ENCODE measurements around the gene VSIG10.

VSIG10 gene

GRCh38 chr12:118020036-118020435, 83.8 kb downstream of the VSIG10 start:
- DNase-seq (ENCODE audit: low spot score) (no peak), ATAC-seq (ENCODE audit: low read depth) (no peak)
- peaks cover 6% of the 10 kb centered on the region for H3K4me1 ChIP-seq (ENCODE audit: insufficient read depth, poor library complexity, severe bottlenecking)
- no peak overlapping the region for H3K4me3 ChIP-seq (ENCODE audit: severe bottlenecking)
- H3K36me3 ChIP-seq (ENCODE audit: low read depth): peaks cover 63% of the 10 kb centered on the region
- no peak overlapping the region for H3K27ac ChIP-seq (ENCODE audit: poor library complexity, severe bottlenecking)
- H3K9me3 ChIP-seq (ENCODE audit: severe bottlenecking): no peaks in the 10 kb centered on the region
- H3K27me3 ChIP-seq (ENCODE audit: insufficient read depth, poor library complexity, severe bottlenecking): no peaks in the 10 kb centered on the region
- no peak for TF ChIP-seq CTCF (IDR thresholded peaks at IDR 0.05; ENCODE audit: poor library complexity, severe bottlenecking)

- TF ChIP-seq CTCF (IDR thresholded peaks at IDR 0.05; ENCODE audit: poor library complexity, severe bottlenecking): no peak
- Histone ChIP-seq H3K27me3 (ENCODE audit: insufficient read depth, poor library complexity, severe bottlenecking) (no peaks in the 10 kb centered on the region), H3K4me3 (ENCODE audit: severe bottlenecking) (no peak overlapping the region), H3K4me1 (ENCODE audit: insufficient read depth, poor library complexity, severe bottlenecking) (peaks cover 6% of the 10 kb centered on the region), H3K27ac (ENCODE audit: poor library complexity, severe bottlenecking) (no peak overlapping the region), H3K36me3 (ENCODE audit: low read depth) (peaks cover 50% of the 10 kb centered on the region), H3K9me3 (ENCODE audit: severe bottlenecking) (no peaks in the 10 kb centered on the region)
- DNase-seq (ENCODE audit: low spot score): no peak
- no peak for ATAC-seq (ENCODE audit: low read depth)
Observed at GRCh38 chr12:118017926-118018325, 85.9 kb downstream of the VSIG10 start.

- TF ChIP-seq CTCF (IDR thresholded peaks at IDR 0.05; ENCODE audit: poor library complexity, severe bottlenecking): no peak
- ATAC-seq (ENCODE audit: low read depth) (peak; percentile 96), DNase-seq (ENCODE audit: low spot score) (peak; percentile 98)
- Histone ChIP-seq H3K9me3 (ENCODE audit: severe bottlenecking) (no peaks in the 10 kb centered on the region), H3K27me3 (ENCODE audit: insufficient read depth, poor library complexity, severe bottlenecking) (no peaks in the 10 kb centered on the region), H3K4me1 (ENCODE audit: insufficient read depth, poor library complexity, severe bottlenecking) (peaks cover 6% of the 10 kb centered on the region), H3K4me3 (ENCODE audit: severe bottlenecking) (peak within 1 kb of the TSS; percentile 79), H3K27ac (ENCODE audit: poor library complexity, severe bottlenecking) (peak within 1 kb of the TSS; percentile 40), H3K36me3 (ENCODE audit: low read depth) (peaks cover 37% of the 10 kb centered on the region)
Observed at GRCh38 chr12:118016424-118017264, 87.2 kb downstream of the VSIG10 start, which contains the start of gene RFC5. Gene RFC5, plus strand, starts transcription at chr12:118016703. Its CDS starts 125 bp downstream, at chr12:118016828.

- peak overlapping the region; percentile 79 for H3K4me3 ChIP-seq (ENCODE audit: severe bottlenecking)
- DNase-seq (ENCODE audit: low spot score) (no peak), ATAC-seq (ENCODE audit: low read depth) (no peak)
- H3K36me3 ChIP-seq (ENCODE audit: low read depth): peaks cover 30% of the 10 kb centered on the region
- H3K27ac ChIP-seq (ENCODE audit: poor library complexity, severe bottlenecking): no peak overlapping the region
- peaks cover 6% of the 10 kb centered on the region for H3K4me1 ChIP-seq (ENCODE audit: insufficient read depth, poor library complexity, severe bottlenecking)
- no peaks in the 10 kb centered on the region for H3K9me3 ChIP-seq (ENCODE audit: severe bottlenecking)
- TF ChIP-seq CTCF (IDR thresholded peaks at IDR 0.05; ENCODE audit: poor library complexity, severe bottlenecking): no peak
- no peaks in the 10 kb centered on the region for H3K27me3 ChIP-seq (ENCODE audit: insufficient read depth, poor library complexity, severe bottlenecking)
Observed at GRCh38 chr12:118015944-118016343, 87.9 kb downstream of the VSIG10 start.

- Histone ChIP-seq H3K4me1 (ENCODE audit: insufficient read depth, poor library complexity, severe bottlenecking) (peaks cover 6% of the 10 kb centered on the region), H3K27ac (ENCODE audit: poor library complexity, severe bottlenecking) (no peak overlapping the region), H3K4me3 (ENCODE audit: severe bottlenecking) (no peak overlapping the region), H3K27me3 (ENCODE audit: insufficient read depth, poor library complexity, severe bottlenecking) (no peaks in the 10 kb centered on the region), H3K36me3 (ENCODE audit: low read depth) (peaks cover 24% of the 10 kb centered on the region), H3K9me3 (ENCODE audit: severe bottlenecking) (no peaks in the 10 kb centered on the region)
- DNase-seq (ENCODE audit: low spot score) (no peak), ATAC-seq (ENCODE audit: low read depth) (no peak)
- TF ChIP-seq CTCF (IDR thresholded peaks at IDR 0.05; ENCODE audit: poor library complexity, severe bottlenecking): no peak
Observed at GRCh38 chr12:118015306-118015705, 88.5 kb downstream of the VSIG10 start.
